ENCODE results near the gene TSPAN32.
"Not testable (repeated sequence)": the region's sequence is repeated elsewhere in the genome, so short reads cannot be mapped to it uniquely, and the experiment has no call there.

Gene TSPAN32

GRCh38 chr11:2328021-2328420 lies 26.2 kb downstream of the TSPAN32 start:
- POLR2A ChIA-PET, result no interaction called here
- no peak for DNase-seq (ENCODE audit: extremely low spot score)
- TF ChIP-seq ARNT (IDR thresholded peaks at IDR 0.05) (no peak), PKNOX1 (IDR thresholded peaks at IDR 0.05) (no peak), CTBP1 (IDR thresholded peaks at IDR 0.05; ENCODE audit: borderline replicate concordance) (no peak), FOXM1 (IDR thresholded peaks at IDR 0.05; ENCODE audit: borderline replicate concordance) (no peak), BHLHE40 (IDR thresholded peaks at IDR 0.05; ENCODE audit: borderline replicate concordance) (no peak), NFRKB (IDR thresholded peaks at IDR 0.05) (no peak), FOXA1 (IDR thresholded peaks at IDR 0.05) (no peak), ZNF384 (IDR thresholded peaks at IDR 0.05) (no peak), LEF1 (IDR thresholded peaks at IDR 0.05; ENCODE audit: borderline replicate concordance) (no peak), SP1 (IDR thresholded peaks at IDR 0.05) (no peak), HDGF (IDR thresholded peaks at IDR 0.05; ENCODE audit: borderline replicate concordance) (no peak), TARDBP (IDR thresholded peaks at IDR 0.05) (no peak), SUZ12 (IDR thresholded peaks at IDR 0.05) (no peak), L3MBTL2 (conservative IDR thresholded peaks at IDR 0.05) (no peak)
- CTCF ChIA-PET, result no interaction called here

- TF ChIP-seq HDGF (IDR thresholded peaks at IDR 0.05; ENCODE audit: borderline replicate concordance) (no peak), FOXM1 (IDR thresholded peaks at IDR 0.05; ENCODE audit: borderline replicate concordance) (no peak), PKNOX1 (IDR thresholded peaks at IDR 0.05) (no peak), FOXA1 (IDR thresholded peaks at IDR 0.05) (no peak), CTBP1 (IDR thresholded peaks at IDR 0.05; ENCODE audit: borderline replicate concordance) (no peak), BHLHE40 (IDR thresholded peaks at IDR 0.05; ENCODE audit: borderline replicate concordance) (no peak), SUZ12 (IDR thresholded peaks at IDR 0.05) (no peak)
- POLR2A ChIA-PET, result interaction anchor here (1.0 kb wide), 1 partner anchor 48 kb away, joined by 3 read pairs; the partner anchor contains the start of gene CD81
- CTCF ChIA-PET, result no interaction called here
- no peak for DNase-seq (ENCODE audit: extremely low spot score)
Observed at GRCh38 chr11:2328656-2329354, 27.0 kb downstream of the TSPAN32 start.

GRCh38 chr11:2329551-2329950 lies 27.7 kb downstream of the TSPAN32 start:
- CTCF ChIA-PET, result no interaction called here
- DNase-seq (ENCODE audit: extremely low spot score), result no peak
- POLR2A ChIA-PET, result interaction anchor here (1.0 kb wide), 1 partner anchor 48 kb away, joined by 3 read pairs; the partner anchor contains the start of gene CD81
- TF ChIP-seq LEF1 (IDR thresholded peaks at IDR 0.05; ENCODE audit: borderline replicate concordance), result no peak
- no peak for TF ChIP-seq NFRKB (IDR thresholded peaks at IDR 0.05)
- TF ChIP-seq TARDBP (IDR thresholded peaks at IDR 0.05), result no peak
- no peak for TF ChIP-seq ZNF384 (IDR thresholded peaks at IDR 0.05)
- TF ChIP-seq SP1 (IDR thresholded peaks at IDR 0.05), result no peak

- DNase-seq (ENCODE audit: extremely low spot score), result no peak
- ChIA-PET POLR2A (no interaction called here), CTCF (no interaction called here)
- TF ChIP-seq FOXK2 (IDR thresholded peaks at IDR 0.05) (no peak), PKNOX1 (IDR thresholded peaks at IDR 0.05) (no peak), ZNF384 (IDR thresholded peaks at IDR 0.05) (no peak), SP1 (IDR thresholded peaks at IDR 0.05) (no peak), FOXM1 (IDR thresholded peaks at IDR 0.05; ENCODE audit: borderline replicate concordance) (no peak), NFRKB (IDR thresholded peaks at IDR 0.05) (no peak), LEF1 (IDR thresholded peaks at IDR 0.05; ENCODE audit: borderline replicate concordance) (no peak), ELF4 (IDR thresholded peaks at IDR 0.05) (no peak), BHLHE40 (IDR thresholded peaks at IDR 0.05; ENCODE audit: borderline replicate concordance) (no peak), ARNT (IDR thresholded peaks at IDR 0.05) (no peak), TARDBP (IDR thresholded peaks at IDR 0.05) (no peak), CTBP1 (IDR thresholded peaks at IDR 0.05; ENCODE audit: borderline replicate concordance) (no peak), SUZ12 (IDR thresholded peaks at IDR 0.05) (no peak), HDGF (IDR thresholded peaks at IDR 0.05; ENCODE audit: borderline replicate concordance) (no peak), FOXA1 (IDR thresholded peaks at IDR 0.05) (no peak), L3MBTL2 (conservative IDR thresholded peaks at IDR 0.05) (no peak)
Observed at GRCh38 chr11:2330696-2331095, 28.9 kb downstream of the TSPAN32 start.

GRCh38 chr11:2331404-2331803 lies 29.6 kb downstream of the TSPAN32 start:
- no peak for DNase-seq (ENCODE audit: extremely low spot score)
- ChIA-PET CTCF (no interaction called here), POLR2A (no interaction called here)
- TF ChIP-seq CTBP1 (IDR thresholded peaks at IDR 0.05; ENCODE audit: borderline replicate concordance) (no peak), NFRKB (IDR thresholded peaks at IDR 0.05) (no peak), TARDBP (IDR thresholded peaks at IDR 0.05) (no peak), FOXK2 (IDR thresholded peaks at IDR 0.05) (no peak), ARNT (IDR thresholded peaks at IDR 0.05) (no peak), FOXM1 (IDR thresholded peaks at IDR 0.05; ENCODE audit: borderline replicate concordance) (no peak), ZNF384 (IDR thresholded peaks at IDR 0.05) (no peak), BHLHE40 (IDR thresholded peaks at IDR 0.05; ENCODE audit: borderline replicate concordance) (no peak), FOXA1 (IDR thresholded peaks at IDR 0.05) (no peak), HDGF (IDR thresholded peaks at IDR 0.05; ENCODE audit: borderline replicate concordance) (no peak), SUZ12 (IDR thresholded peaks at IDR 0.05) (no peak), L3MBTL2 (conservative IDR thresholded peaks at IDR 0.05) (no peak)

GRCh38 chr11:2332569-2332968 lies 30.8 kb downstream of the TSPAN32 start:
- DNase-seq (ENCODE audit: extremely low spot score); POLR2A ChIA-PET; CTCF ChIA-PET: not testable (repeated sequence)

- DNase-seq (ENCODE audit: extremely low spot score); POLR2A ChIA-PET; CTCF ChIA-PET: not testable (repeated sequence)
Observed at GRCh38 chr11:2333486-2334205, 31.8 kb downstream of the TSPAN32 start.

GRCh38 chr11:2335286-2335685 lies 33.5 kb downstream of the TSPAN32 start:
- CTCF ChIA-PET; DNase-seq (ENCODE audit: extremely low spot score); POLR2A ChIA-PET: not testable (repeated sequence)

- POLR2A ChIA-PET; DNase-seq (ENCODE audit: extremely low spot score); CTCF ChIA-PET: not testable (repeated sequence)
Observed at GRCh38 chr11:2338760-2339159, 36.9 kb downstream of the TSPAN32 start.
